Measurements from ENCODE around the gene PTGER3.
"Not testable (repeated sequence)": the region's sequence is repeated elsewhere in the genome, so short reads cannot be mapped to it uniquely, and the experiment has no call there.

The PTGER3 gene

GRCh38 chr1:70987497-70987896 lies 60.1 kb downstream of the PTGER3 start:
- DNase-seq (ENCODE audit: low spot score), result no peak
- no peak for TF ChIP-seq CTCF (IDR thresholded peaks at IDR 0.05; ENCODE audit: extremely low read depth, missing control alignments)

GRCh38 chr1:70985776-70986225 lies 61.8 kb downstream of the PTGER3 start:
- not testable (repeated sequence) for DNase-seq (ENCODE audit: low spot score)

GRCh38 chr1:70985278-70985677 lies 62.3 kb downstream of the PTGER3 start:
- DNase-seq (ENCODE audit: low spot score), result not testable (repeated sequence)

- TF ChIP-seq CTCF (IDR thresholded peaks at IDR 0.05; ENCODE audit: extremely low read depth, missing control alignments), result no peak
- DNase-seq (ENCODE audit: low spot score), result no peak
These were observed 67.3 kb downstream of the PTGER3 start for GRCh38 chr1:70980361-70980760.

- TF ChIP-seq CTCF (IDR thresholded peaks at IDR 0.05; ENCODE audit: extremely low read depth, missing control alignments), result no peak
- DNase-seq (ENCODE audit: low spot score), result no peak
These were observed 67.7 kb downstream of the PTGER3 start for GRCh38 chr1:70979881-70980280.

GRCh38 chr1:70979313-70979712 lies 68.3 kb downstream of the PTGER3 start:
- no peak for DNase-seq (ENCODE audit: low spot score)
- TF ChIP-seq CTCF (IDR thresholded peaks at IDR 0.05; ENCODE audit: extremely low read depth, missing control alignments), result no peak

- DNase-seq (ENCODE audit: low spot score), result no peak
- TF ChIP-seq CTCF (IDR thresholded peaks at IDR 0.05; ENCODE audit: extremely low read depth, missing control alignments), result no peak
These were observed 69.0 kb downstream of the PTGER3 start for GRCh38 chr1:70978623-70979022.

GRCh38 chr1:70977575-70977974 lies 70.0 kb downstream of the PTGER3 start:
- TF ChIP-seq CTCF (IDR thresholded peaks at IDR 0.05; ENCODE audit: extremely low read depth, missing control alignments), result no peak
- DNase-seq (ENCODE audit: low spot score), result no peak

GRCh38 chr1:70977041-70977440 lies 70.6 kb downstream of the PTGER3 start:
- TF ChIP-seq CTCF (IDR thresholded peaks at IDR 0.05; ENCODE audit: extremely low read depth, missing control alignments), result no peak
- no peak for DNase-seq (ENCODE audit: low spot score)

Data from GM20000 (cell line).